HT1080 (cell line): ENCODE results near the gene RPS17. TPM values are rescaled to one million over a fixed set of nuclear protein-coding genes. Genes with fewer than 3 reads are reported as not detected.
"Not testable (repeated sequence)": the region's sequence is repeated elsewhere in the genome, so short reads cannot be mapped to it uniquely, and the experiment has no call there.

Experiments used
- DNase-seq: peaks from one replicate; pipeline ENCODE4 v3.0.0-alpha.2; 2015; ENCODE audit warnings: low read depth
- total RNA-seq: library from RNA; depleted of rRNA; stranded (reverse); fragments of >200 nt; shearing (Covaris generic); gene quantifications from 2 replicates; pipeline ENCODE4 v1.2.3, GENCODE V29; 2014; rRNA removed

The RPS17 gene
- total RNA-seq, 1 experiment from 2014 or later: 3,352 TPM

GRCh38 chr15:82513587-82513986 lies 26.7 kb downstream of the RPS17 start:
- DNase-seq: not testable (repeated sequence)

- peak; percentile 0 for DNase-seq
These were observed 32.6 kb downstream of the RPS17 start for GRCh38 chr15:82507693-82508092.

GRCh38 chr15:82507087-82507486 lies 33.2 kb downstream of the RPS17 start:
- not testable (repeated sequence) for DNase-seq

DNA sequence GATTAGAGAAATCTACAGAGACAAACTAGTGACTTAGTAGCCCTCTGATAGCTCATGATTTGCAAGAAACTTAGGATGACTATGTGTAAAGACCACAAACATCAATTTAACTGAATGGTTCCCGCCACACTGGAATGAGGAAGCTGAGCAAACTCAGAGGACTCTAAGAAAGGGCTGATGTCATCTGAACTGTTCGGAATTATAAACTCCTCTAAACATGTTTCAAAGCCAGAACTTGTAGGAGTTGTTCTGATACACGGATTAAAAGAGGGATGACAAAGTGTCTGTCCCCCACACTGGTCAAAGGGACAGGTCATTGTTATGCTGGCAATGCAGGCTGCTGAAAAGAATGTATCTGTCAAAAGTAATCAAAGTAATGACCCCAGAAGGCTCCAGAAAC lies 34.4 kb downstream of the RPS17 start:
- DNase-seq: not testable (repeated sequence)

DNA sequence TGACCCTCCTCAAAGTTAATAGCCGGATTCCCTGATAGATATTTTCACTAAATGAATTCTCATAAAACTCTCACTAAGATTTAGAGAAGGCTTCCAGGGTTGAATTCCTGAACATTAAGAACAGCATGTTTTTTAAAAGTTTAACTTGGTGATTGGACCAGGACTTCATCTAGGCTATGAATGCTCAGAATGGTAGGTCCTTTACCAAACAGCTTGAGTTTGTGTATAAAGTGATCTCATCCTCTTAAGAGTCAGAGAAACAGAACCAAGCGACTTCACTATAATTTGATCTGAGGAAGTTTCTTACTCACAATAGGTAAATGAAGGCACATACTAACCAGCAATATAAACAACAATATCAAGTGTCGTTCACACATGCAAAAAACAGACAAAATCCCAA lies 36.2 kb downstream of the RPS17 start:
- not testable (repeated sequence) for DNase-seq

GRCh38 chr15:82502700-82503339 lies 37.4 kb downstream of the RPS17 start:
- not testable (repeated sequence) for DNase-seq

DNA sequence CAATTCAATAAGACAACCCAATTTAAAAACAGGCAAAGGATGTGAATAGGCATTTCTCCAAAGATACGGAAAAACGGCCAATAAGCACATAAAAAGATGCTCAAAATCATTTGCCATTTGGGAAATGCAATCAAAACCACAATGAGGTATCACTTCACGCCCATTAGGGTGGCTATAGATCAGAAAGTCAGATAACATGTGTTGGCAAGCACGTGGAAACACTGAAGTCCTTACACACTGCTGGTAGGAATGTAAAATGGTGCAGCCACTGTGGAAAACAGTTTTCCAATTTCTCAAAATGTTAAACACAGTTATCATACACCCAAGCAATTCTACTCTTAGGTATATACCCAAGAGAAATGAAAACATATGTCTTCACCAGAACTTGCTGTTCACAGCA lies 39.5 kb downstream of the RPS17 start:
- DNase-seq: peak; percentile 0

DNA sequence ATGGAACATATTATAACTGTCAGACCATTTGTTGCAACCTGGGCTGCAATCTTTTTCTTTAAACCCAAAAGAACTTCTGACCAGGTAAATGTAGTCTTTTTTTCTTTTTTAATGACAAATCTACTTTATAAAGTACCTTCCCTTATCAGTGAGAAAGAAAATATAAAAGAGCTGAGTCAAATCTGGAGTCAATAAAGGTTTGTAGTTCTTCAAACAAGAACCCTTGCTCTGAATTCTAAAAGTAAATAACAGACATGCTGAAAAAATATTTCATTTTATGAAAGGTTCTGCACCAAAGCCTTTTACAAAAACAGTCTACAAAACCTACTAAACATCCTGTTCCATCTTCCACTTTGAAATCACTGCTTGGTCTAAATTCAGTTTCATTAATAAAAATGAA lies 42.3 kb downstream of the RPS17 start:
- DNase-seq: not testable (repeated sequence)

DNA sequence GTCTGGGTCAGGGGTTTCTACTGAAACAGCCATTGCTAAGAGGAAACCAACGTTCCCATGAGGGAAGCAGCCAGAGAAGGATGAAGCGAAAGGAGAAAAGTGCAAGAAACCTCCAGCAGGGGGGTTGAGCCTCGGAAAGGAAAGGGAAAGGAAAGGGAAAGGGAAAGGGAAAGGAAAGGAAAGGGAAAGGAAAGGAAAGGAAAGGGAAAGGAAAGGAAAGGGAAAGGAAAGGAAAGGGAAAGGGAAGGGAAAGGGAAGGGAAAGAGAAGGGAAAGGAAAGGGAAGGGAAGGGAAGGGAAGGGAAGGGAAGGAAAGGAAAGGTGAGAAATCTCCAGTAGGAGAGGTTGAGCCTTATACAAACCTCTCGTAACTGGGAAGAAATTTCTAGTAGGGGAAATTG lies 52.0 kb downstream of the RPS17 start:
- not testable (repeated sequence) for DNase-seq

DNA sequence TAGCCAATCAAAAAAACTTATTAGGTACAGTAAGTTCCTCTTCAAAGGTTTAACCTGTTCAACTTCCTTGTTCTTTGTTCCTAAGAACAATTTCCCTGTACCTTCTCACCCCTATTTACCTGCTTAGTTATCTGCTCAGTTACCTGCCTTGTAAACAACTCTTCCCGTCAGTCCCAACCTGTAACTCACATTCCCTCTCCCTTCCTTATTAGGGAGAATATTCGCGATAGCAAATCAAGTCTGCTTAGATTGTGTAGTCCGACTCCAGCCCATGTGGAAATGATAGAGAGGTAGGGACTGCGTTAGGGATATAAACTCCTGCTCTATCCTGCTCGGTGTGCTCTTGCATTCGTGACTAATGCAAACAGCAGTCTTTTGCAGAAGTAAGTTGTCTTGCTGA lies 53.2 kb downstream of the RPS17 start:
- not testable (repeated sequence) for DNase-seq

Other genes with a start within 250 kb of the RPS17 start
- 0.23 and 0.31 TPM in 2 replicates for gene GOLGA6L10, start 191.0 kb downstream of the RPS17 start, total RNA-seq
- gene GOLGA6L9, start 110.6 kb downstream of the RPS17 start, total RNA-seq: 0.29 and 0.67 TPM in 2 replicates
- gene CPEB1, start 106.9 kb upstream of the RPS17 start, total RNA-seq: 0.11 and 0.94 TPM in 2 replicates
- gene AP3B2, start 169.4 kb upstream of the RPS17 start, total RNA-seq: not detected in 2 replicates